Naive B cell (primary cell): Measurements from ENCODE around the gene MMS19. TPM values are rescaled to one million over a fixed set of nuclear protein-coding genes. Genes with fewer than 3 reads are reported as not detected.

ENCODE experiments used
- ATAC-seq, 2 donors: fragments of 150-1000 bp; cut with Tn5 transposase; 2 replicates each; pipeline ENCODE4 v1.10.0; 2021; ENCODE audit warnings: low read depth in 2 of 2, mild to moderate bottlenecking in 2 of 2, moderate library complexity in 2 of 2
- DNase-seq: peaks from one replicate; pipeline ENCODE4 v3.0.0; 2022
- H3K27ac Mint-ChIP-seq, 6 donors: one replicate each; pipeline ENCODE4 v1.8.0; 2020 to 2022; ENCODE audit warnings: mild to moderate bottlenecking in 6 of 6, mixed read lengths in 6 of 6, moderate library complexity in 5 of 6, inconsistent platforms in 2 of 6
- H3K27me3 Mint-ChIP-seq, 3 donors: one replicate each; pipeline ENCODE4 v1.8.0; 2021 to 2022; ENCODE audit warnings: mixed read lengths in 3 of 3, mild to moderate bottlenecking in 1 of 3
- H3K36me3 Mint-ChIP-seq, 2 donors: one replicate each; pipeline ENCODE4 v1.8.0; 2020 to 2022; ENCODE audit warnings: mixed read lengths in 2 of 2, inconsistent platforms in 1 of 2, mild to moderate bottlenecking in 1 of 2
- H3K4me1 Mint-ChIP-seq, 3 donors: one replicate each; pipeline ENCODE4 v1.8.0; 2020 to 2022; ENCODE audit warnings: mixed read lengths in 3 of 3, inconsistent platforms in 1 of 3, mild to moderate bottlenecking in 1 of 3, moderate library complexity in 1 of 3
- H3K4me3 Mint-ChIP-seq, 8 donors: one replicate each; pipeline ENCODE4 v1.8.0; 2020 to 2022; ENCODE audit warnings: mild to moderate bottlenecking in 8 of 8, mixed read lengths in 8 of 8, moderate library complexity in 8 of 8, inconsistent platforms in 2 of 8
- H3K9me3 Mint-ChIP-seq, 7 donors: one replicate each; pipeline ENCODE4 v1.8.0; 2020 to 2022; ENCODE audit warnings: mixed read lengths in 7 of 7, mild to moderate bottlenecking in 5 of 7, inconsistent platforms in 2 of 7, moderate library complexity in 1 of 7
- polyA plus RNA-seq, 6 donors: library from polyadenylated mRNA; unstranded; fragments of 300-500 nt; fragmentation: Illumina TruSeq; gene quantifications; one replicate each; pipeline ENCODE4 v1.2.3, GENCODE V29; 2021; ENCODE audit warnings: low read depth in 6 of 6

The MMS19 gene
- polyA plus RNA-seq, 6 donors from 2014 or later, result 22.5 to 44.3 (median 26.6) TPM

GRCh38 chr10:97506199-97506991 lies 8.2 kb upstream of the MMS19 start:
- Mint-ChIP-seq H3K27ac (no peak overlapping the region), H3K9me3 (no peaks in the 10 kb centered on the region), H3K4me3 (no peak overlapping the region), H3K4me1 (peaks cover 0 to 10% (median 3%) of the 10 kb centered on the region in 3 donors), H3K36me3 (no peaks in the 10 kb centered on the region), H3K27me3 (peaks cover 0 to 20% (median 6%) of the 10 kb centered on the region in 3 donors)
- ATAC-seq (peak; percentile 47 to 62), DNase-seq (no peak)

GRCh38 chr10:97505152-97505551 lies 6.9 kb upstream of the MMS19 start:
- no peak overlapping the region for H3K4me3 Mint-ChIP-seq
- H3K4me1 Mint-ChIP-seq, result peaks cover 0 to 10% (median 5%) of the 10 kb centered on the region in 3 donors
- peaks cover 0 to 3% of the 10 kb centered on the region in 2 donors for H3K36me3 Mint-ChIP-seq
- H3K9me3 Mint-ChIP-seq, result peaks cover 0 to under 1% (median 0%) of the 10 kb centered on the region in 7 donors
- no peak overlapping the region for H3K27ac Mint-ChIP-seq
- ATAC-seq, result no peak
- peaks cover 0 to 32% (median 19%) of the 10 kb centered on the region in 3 donors for H3K27me3 Mint-ChIP-seq
- no peak for DNase-seq

DNA sequence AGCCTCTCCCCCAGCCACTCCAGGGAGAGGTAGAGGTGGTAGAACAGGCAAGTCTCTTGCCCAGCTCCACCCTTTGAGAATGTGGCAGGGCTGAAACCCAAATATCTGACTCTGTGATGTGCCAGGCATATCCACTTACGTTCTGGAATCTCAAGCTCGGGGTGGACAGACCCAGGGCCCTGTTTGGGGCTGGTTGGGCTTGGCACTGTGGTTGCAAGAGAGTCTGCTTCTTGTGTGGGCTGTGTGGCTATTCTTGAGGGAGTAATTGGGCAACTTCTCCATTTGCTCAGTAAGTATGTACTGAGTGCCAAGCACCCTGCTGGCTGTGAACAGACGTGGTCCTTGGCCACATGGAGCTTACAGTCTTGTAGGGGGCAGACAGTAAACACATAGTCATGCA lies 5.2 kb upstream of the MMS19 start:
- Mint-ChIP-seq H3K4me3 (no peak overlapping the region), H3K27ac (no peak overlapping the region), H3K36me3 (peaks cover 0 to 3% of the 10 kb centered on the region in 2 donors), H3K27me3 (peaks cover 0 to 32% (median 20%) of the 10 kb centered on the region in 3 donors), H3K9me3 (peaks cover 0 to 2% (median 0%) of the 10 kb centered on the region in 7 donors), H3K4me1 (peaks cover 0 to 16% (median 11%) of the 10 kb centered on the region in 3 donors)
- ATAC-seq (no peak), DNase-seq (no peak)

DNA sequence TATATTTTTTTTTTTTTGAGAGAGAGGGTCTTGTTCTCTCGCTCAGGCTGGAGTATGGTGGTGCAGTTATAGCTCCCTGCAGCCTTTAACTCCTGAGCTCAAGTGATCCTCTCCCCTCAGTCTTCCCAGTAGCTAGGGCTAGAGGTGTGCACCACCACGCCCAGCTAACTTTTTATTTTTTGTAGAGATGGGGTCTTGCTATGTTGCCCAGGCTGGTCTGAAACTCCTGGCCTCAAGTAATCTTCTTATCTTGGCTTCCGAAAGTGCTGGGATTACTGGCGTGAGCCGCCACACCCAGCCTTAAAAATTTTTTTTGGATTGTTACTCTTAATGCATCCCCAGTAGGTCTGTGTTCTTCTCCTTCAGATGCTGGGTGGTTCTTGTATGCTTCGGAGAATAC lies 4.7 kb upstream of the MMS19 start:
- peaks cover 0 to 3% of the 10 kb centered on the region in 2 donors for H3K36me3 Mint-ChIP-seq
- H3K27me3 Mint-ChIP-seq, result peaks cover 0 to 32% (median 20%) of the 10 kb centered on the region in 3 donors
- H3K9me3 Mint-ChIP-seq, result peaks cover 0 to 2% (median 0%) of the 10 kb centered on the region in 7 donors
- H3K27ac Mint-ChIP-seq, result no peak overlapping the region
- ATAC-seq (no peak), DNase-seq (no peak)
- peak overlapping the region in 1 of 8 donors; percentile 86 for H3K4me3 Mint-ChIP-seq
- peaks cover 4 to 21% (median 14%) of the 10 kb centered on the region in 3 donors for H3K4me1 Mint-ChIP-seq

DNA sequence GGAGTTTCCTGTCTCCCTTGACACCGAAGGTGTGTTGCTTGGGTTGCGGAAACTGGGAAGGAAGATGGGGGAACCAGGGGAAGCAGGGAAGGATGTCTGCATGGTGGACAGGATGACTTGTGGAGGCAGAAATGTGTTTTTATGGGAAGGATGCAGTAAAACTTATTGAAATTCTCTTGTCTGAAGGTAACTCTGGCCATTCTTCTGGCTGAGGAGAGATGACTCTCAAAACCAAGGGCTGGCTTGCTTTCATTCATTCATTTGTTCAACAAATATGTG lies 2.0 kb upstream of the MMS19 start:
- Mint-ChIP-seq H3K9me3 (peaks cover 0 to 2% (median 0%) of the 10 kb centered on the region in 7 donors), H3K27ac (no peak overlapping the region), H3K36me3 (peaks cover 0 to 3% of the 10 kb centered on the region in 2 donors), H3K4me1 (peaks cover 14 to 37% (median 34%) of the 10 kb centered on the region in 3 donors), H3K4me3 (peak overlapping the region; percentile 6 to 99 (median 84)), H3K27me3 (peaks cover 0 to 25% (median 20%) of the 10 kb centered on the region in 3 donors)
- DNase-seq (no peak), ATAC-seq (no peak)

DNA sequence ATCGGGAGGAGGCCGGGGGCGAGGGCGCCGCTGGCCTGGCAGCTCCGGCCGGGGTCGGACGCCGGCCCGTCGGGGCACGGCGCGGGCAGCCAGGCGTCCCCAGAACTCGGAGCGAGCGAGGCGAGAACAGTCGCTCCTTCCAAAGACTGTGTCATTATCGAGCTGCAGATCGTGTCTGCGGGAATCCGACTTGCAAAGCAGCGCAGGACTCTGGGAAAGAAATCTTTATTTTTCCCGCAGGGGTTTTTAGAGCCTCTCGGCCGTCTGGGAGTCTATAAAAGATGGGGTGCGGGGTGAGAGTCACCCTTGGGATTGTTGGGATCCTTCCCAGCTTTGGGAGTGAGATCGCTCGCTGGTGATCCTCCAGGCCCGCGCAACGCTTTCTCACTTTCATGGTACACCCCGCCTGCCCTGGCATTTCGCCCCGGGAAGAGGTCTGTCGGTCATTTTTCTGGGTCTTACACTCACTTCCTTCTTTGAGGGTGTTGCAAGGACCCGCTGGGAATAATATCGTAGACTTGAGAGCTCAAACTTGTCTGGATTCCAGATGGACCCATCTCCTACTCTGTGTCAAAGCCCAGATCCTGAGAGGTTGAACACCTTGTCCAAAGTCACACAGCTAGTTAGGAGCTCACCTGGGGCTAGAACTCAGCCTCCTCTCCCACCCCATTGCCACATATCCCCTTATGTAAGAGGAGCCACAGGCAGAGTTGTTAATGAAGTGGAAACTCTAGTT lies 1.5 kb upstream of the MMS19 start:
- peak overlapping the region; percentile 80 to 99 (median 85) for H3K4me3 Mint-ChIP-seq
- H3K27ac Mint-ChIP-seq, result peak overlapping the region in 3 of 6 donors; percentile 38 to 74 (median 69)
- peaks cover 0 to 3% of the 10 kb centered on the region in 2 donors for H3K36me3 Mint-ChIP-seq
- H3K9me3 Mint-ChIP-seq, result peaks cover 0 to 2% (median 0%) of the 10 kb centered on the region in 7 donors
- H3K4me1 Mint-ChIP-seq, result peaks cover 19 to 41% (median 39%) of the 10 kb centered on the region in 3 donors
- H3K27me3 Mint-ChIP-seq, result peaks cover 0 to 25% (median 20%) of the 10 kb centered on the region in 3 donors
- DNase-seq (no peak), ATAC-seq (no peak)

DNA sequence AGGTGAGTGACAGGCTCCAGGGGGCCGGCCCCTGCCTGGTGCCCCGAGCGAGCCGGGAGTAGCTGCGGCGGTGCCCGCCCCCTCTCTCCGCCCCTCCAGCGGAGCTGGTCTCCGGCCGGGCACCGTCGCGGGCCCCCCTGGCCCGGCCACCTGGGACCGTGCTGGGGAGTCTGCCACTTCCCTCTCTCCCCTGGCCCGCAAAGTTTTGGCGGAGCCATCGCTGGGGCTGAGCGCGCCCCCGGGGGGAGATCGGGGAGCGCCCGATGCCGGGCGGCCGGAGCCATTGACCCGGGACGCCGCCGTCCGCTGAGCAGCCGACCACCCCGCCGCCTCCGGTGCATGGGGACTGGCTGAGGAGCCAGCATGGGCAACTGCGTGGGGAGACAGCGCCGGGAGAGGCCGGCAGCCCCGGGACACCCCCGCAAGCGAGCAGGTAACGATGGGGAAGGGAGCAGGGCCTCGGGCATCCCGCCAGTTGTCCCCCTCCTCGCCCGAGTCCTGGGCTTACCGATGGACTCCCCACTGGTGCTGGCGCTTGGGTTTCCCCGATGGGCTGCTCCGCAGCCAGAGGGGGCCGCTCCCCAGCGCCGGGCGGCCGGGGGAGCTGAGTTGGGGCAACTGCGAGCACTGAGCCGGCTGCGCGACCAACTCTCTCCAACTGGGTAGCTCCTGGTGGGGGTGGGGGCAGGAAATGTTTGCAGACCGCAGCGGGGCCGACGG lies 779 bp upstream of the MMS19 start, which contains the start of gene UBTD1:
UBTD1 (plus strand) TSS at position 84 of the 720 bp plus-strand sequence; CDS start at position 364, 280 bp downstream.
- peak within 1 kb of the TSS; percentile 92 to 99 (median 98) for H3K4me3 Mint-ChIP-seq
- H3K27ac Mint-ChIP-seq, result peak within 1 kb of the TSS; percentile 94 to 99 (median 97)
- H3K4me1 Mint-ChIP-seq, result peaks cover 26 to 48% (median 43%) of the 10 kb centered on the region in 3 donors
- peaks cover 0 to 3% of the 10 kb centered on the region in 2 donors for H3K36me3 Mint-ChIP-seq
- DNase-seq, result no peak
- peaks cover 0 to 2% (median 0%) of the 10 kb centered on the region in 7 donors for H3K9me3 Mint-ChIP-seq
- peaks cover 0 to 25% (median 20%) of the 10 kb centered on the region in 3 donors for H3K27me3 Mint-ChIP-seq
- ATAC-seq, result no peak

GRCh38 chr10:97497572-97498075 lies 598 bp downstream of the MMS19 start:
- H3K36me3 Mint-ChIP-seq, result peaks cover 0 to 3% of the 10 kb centered on the region in 2 donors
- DNase-seq (peak; percentile 37), ATAC-seq (peak in 1 of 2 donors; percentile 5)
- peaks cover 26 to 56% (median 43%) of the 10 kb centered on the region in 3 donors for H3K4me1 Mint-ChIP-seq
- H3K4me3 Mint-ChIP-seq, result peak overlapping the region; percentile 92 to 99 (median 98)
- peaks cover 0 to 2% (median 0%) of the 10 kb centered on the region in 7 donors for H3K9me3 Mint-ChIP-seq
- H3K27me3 Mint-ChIP-seq, result peaks cover 0 to 25% (median 20%) of the 10 kb centered on the region in 3 donors
- H3K27ac Mint-ChIP-seq, result peak overlapping the region; percentile 94 to 99 (median 97)

- H3K4me1 Mint-ChIP-seq, result peaks cover 32 to 62% (median 49%) of the 10 kb centered on the region in 3 donors
- DNase-seq (no peak), ATAC-seq (no peak)
- no peaks in the 10 kb centered on the region for H3K9me3 Mint-ChIP-seq
- peaks cover 0 to 3% (median 0%) of the 10 kb centered on the region in 3 donors for H3K27me3 Mint-ChIP-seq
- H3K36me3 Mint-ChIP-seq, result no peaks in the 10 kb centered on the region
- H3K27ac Mint-ChIP-seq, result peak overlapping the region in 3 of 6 donors; percentile 16 to 67 (median 41)
- peak overlapping the region in 2 of 8 donors; percentile 41 to 55 for H3K4me3 Mint-ChIP-seq
These were observed 3.2 kb downstream of the MMS19 start for GRCh38 chr10:97494863-97495506.

GRCh38 chr10:97494151-97494550 lies 4.1 kb downstream of the MMS19 start:
- no peak overlapping the region for H3K27ac Mint-ChIP-seq
- H3K4me1 Mint-ChIP-seq, result peaks cover 32 to 60% (median 51%) of the 10 kb centered on the region in 3 donors
- ATAC-seq (no peak), DNase-seq (no peak)
- peak overlapping the region in 2 of 8 donors; percentile 41 to 42 for H3K4me3 Mint-ChIP-seq
- H3K27me3 Mint-ChIP-seq, result no peaks in the 10 kb centered on the region
- no peaks in the 10 kb centered on the region for H3K36me3 Mint-ChIP-seq
- H3K9me3 Mint-ChIP-seq, result no peaks in the 10 kb centered on the region

- Mint-ChIP-seq H3K4me1 (peaks cover 22 to 44% (median 32%) of the 10 kb centered on the region in 3 donors), H3K27me3 (no peaks in the 10 kb centered on the region), H3K4me3 (peak overlapping the region in 1 of 8 donors; percentile 56), H3K36me3 (no peaks in the 10 kb centered on the region), H3K9me3 (no peaks in the 10 kb centered on the region), H3K27ac (peak overlapping the region in 1 of 6 donors; percentile 90)
- DNase-seq (no peak), ATAC-seq (no peak)
These were observed 7.6 kb downstream of the MMS19 start for GRCh38 chr10:97490592-97490991.

GRCh38 chr10:97485647-97486281 lies 12.5 kb downstream of the MMS19 start:
- H3K4me1 Mint-ChIP-seq, result peaks cover 14 to 23% (median 21%) of the 10 kb centered on the region in 3 donors
- ATAC-seq (no peak), DNase-seq (no peak)
- no peaks in the 10 kb centered on the region for H3K36me3 Mint-ChIP-seq
- no peaks in the 10 kb centered on the region for H3K9me3 Mint-ChIP-seq
- H3K4me3 Mint-ChIP-seq, result no peak overlapping the region
- H3K27ac Mint-ChIP-seq, result no peak overlapping the region
- H3K27me3 Mint-ChIP-seq, result no peaks in the 10 kb centered on the region
